GM18868 (cell line): ENCODE measurements around the gene FRMD4B.
A peak's percentile ranks its signal among the peaks of the same experiment; 100 is the strongest.
"Not testable (repeated sequence)": the region's sequence is repeated elsewhere in the genome, so short reads cannot be mapped to it uniquely, and the experiment has no call there.

Experiments
- ATAC-seq: cut with Tn5 transposase; IDR thresholded peaks from one replicate; pipeline ENCODE4 v1.9.1; 2021; ENCODE audit warnings: mild to moderate bottlenecking, moderate library complexity; ENCODE audit not compliant: unreplicated experiment

Gene FRMD4B

DNA sequence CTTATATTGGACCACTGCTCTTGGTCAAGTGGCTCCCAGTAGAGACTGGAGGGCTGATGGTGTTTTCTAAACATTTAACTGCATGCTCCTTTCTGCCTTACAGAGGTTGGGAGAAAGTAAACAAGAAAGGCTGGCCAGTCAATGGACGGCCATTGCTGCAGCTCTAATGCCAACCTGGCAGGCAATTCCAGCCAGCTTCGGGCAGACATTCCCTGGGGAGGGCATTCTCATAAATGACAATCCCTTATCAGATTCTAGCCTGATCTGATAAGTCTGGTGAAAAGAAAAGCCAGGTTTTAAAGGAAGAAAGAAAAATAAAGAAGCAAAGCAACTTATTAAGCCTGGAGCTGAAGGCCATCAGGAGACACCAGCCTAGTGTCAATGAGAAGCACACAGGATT, 60.7 kb downstream of the FRMD4B start:
- ATAC-seq = no peak

DNA sequence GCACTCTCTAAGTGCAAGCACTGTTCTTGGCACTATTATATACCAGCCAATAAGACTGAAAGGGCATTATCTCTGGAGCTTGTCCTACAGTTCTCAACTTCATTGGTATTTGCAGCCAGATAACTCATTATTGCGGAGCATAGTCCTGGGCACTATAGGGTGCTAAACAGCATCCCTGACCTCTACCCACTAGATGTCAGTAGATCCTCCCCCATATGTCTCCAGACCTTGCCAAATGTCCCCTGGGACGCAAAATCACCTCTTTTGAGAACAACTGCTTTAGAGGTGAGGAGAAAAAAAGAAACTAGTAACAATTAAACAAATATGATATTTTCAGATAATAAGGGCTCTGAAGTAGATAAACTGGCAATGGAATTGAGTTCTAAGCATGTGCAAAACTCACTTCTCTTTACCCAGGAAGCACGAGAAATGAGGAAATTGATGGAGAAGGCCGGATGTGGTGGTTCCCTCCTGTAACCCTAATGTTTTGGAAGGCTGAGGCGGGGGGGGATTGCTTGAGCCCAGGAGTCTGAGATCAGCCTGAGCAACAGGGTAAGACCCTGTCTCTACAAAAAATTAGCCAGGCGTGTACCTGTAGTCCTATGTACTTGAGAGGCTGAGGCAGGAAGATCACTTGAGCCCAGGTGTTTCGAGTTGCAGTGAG, 61.4 kb downstream of the FRMD4B start:
- ATAC-seq = peak; percentile 62

DNA sequence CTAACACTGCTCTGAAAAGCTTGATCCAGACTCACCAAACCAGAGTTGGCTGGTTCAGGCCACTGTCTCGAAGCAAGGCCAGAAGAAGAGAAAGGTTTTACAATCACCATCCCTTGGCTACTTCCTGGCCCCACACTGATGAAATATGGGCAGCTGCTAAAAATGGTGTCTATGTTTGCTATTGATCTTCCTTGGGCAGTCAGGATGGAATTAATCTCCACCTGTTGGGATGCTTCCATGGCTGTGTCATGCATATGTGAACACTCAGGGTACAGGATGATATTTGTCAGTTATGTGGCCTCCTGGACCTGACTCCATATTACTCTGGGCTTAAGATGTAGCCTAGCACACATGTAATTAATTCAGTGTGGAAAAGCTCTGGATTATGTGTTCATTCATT, 61.9 kb downstream of the FRMD4B start:
- no peak for ATAC-seq

DNA sequence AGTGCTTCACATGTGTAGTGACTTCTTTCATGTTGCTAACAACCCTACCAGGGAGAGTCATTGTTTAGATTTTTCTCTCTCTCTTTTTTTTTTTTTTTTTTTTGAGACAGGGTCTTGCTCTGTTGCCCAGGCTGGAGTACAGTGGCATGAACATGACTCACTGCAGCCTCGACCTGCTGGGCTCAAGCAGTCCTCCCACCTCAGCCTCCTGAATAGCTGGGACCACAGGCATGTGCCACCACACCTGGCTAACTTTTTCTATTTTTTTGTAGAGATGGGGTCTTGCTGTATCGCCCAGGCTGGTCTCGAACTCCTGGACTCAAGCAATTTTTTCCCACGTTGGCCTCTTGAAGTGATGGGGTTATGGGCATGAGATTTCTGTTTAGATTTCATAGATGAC, 63.4 kb downstream of the FRMD4B start:
- ATAC-seq = not testable (repeated sequence)

DNA sequence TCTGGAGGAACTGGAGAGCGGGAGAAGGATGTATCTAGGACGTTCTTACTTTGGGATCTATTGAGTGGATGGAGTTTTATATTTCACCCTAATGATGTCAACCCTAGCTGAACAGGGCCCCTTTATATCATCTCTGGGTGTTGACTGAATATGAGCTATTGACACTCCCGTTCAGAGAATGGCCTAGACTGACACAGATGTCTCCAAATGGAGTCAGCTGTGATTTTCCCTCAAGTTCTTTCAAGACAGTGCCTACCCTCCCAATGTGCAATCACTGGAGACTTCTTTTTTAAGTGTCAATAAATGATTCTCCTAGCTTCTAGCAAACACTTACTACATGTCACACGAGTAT, 63.8 kb downstream of the FRMD4B start:
- ATAC-seq = no peak

DNA sequence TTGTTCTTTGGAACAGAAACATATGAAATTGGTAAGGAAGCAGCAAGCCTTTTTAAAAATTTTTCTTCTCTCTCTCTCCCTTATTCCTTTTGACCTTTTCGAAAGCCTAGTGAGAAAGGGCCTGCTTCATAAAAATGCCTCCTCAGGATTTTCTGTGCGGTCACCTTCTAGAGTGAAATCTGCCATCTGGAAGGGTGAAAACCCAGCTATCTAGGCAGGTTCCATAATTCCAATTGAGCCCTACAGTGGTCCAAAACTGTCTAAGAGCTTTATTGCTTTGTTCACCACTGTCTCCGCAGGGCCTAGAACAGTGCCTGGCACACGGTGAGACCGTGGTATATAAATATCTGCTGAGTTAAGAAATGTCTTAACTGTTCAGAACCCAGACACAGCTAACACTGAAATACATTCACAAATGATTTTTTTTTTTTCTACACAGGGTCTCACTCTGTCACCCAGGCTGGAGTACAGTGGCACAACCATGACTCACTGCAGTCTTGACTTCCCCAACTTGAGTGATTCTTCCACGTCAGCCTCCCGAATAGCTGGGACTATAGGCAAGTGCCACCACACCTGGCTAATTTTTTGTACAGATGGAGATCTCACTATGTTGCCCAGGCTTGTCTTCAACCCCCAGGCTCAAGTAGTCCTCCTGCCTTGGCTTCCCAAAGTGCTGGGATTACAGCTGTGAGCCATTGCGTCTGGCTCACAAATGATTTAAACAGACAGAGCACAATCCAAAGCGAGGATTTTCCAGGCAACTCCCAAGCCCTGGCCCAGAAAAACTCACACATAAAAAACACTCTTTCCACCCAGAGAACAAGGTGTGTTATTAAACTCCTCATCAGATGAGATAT, 64.4 kb downstream of the FRMD4B start:
- ATAC-seq = no peak

DNA sequence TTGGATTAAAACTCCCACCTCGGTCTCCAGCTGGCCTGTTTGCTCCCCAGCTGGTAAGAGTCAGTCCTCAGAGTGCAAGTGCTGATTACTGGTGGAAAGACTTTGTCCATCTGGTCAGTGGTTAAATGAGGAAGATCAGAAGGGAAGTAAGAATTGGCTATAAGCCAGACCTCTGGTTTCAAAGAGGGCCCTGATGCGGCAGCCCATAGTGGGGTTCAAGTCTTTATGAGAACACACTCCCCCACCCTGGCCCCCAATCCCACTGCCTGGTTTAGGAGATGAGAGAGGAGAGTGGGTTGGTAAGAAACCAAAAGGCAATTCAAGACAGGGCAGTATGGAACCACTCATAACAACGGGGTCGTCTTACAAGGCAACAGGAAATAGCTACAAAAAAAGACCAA, 65.0 kb downstream of the FRMD4B start:
- ATAC-seq = peak; percentile 48

DNA sequence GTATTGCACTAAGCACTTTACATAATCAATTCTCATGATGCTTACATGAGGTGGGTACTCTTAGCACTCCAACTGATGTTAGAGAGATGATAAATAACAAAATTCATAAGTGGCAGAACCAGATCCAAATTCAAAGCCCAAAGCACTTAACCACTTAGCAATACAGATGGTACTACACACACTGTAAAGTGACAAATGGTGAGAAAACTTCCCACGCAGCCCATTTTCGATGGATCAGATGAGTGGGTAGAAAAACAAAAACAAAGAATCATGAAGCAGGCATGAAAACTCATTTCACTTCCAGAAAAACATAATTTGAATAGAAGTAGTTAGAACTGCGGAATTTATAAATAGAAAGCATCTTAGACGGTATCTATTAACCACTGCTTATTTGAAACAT, 66.2 kb downstream of the FRMD4B start:
- ATAC-seq = peak; percentile 33

DNA sequence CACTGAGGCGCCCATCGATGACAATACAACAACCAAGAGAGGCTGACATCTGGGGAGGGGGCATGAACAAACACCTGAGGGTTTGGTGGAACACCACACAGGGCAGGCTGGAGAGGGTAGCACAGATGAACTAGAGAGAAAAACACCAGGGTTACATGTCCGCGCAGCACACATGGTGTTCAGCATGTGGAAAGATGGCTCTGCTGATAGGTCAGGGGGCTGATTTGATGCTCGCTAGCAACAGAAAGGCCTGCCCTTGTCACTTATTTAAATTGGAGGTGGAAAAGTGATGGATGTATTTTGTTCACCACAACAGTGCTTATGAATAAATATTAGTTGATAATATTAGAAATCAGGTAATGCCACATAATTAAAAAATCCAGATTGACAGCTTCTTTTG, 67.5 kb downstream of the FRMD4B start:
- no peak for ATAC-seq

DNA sequence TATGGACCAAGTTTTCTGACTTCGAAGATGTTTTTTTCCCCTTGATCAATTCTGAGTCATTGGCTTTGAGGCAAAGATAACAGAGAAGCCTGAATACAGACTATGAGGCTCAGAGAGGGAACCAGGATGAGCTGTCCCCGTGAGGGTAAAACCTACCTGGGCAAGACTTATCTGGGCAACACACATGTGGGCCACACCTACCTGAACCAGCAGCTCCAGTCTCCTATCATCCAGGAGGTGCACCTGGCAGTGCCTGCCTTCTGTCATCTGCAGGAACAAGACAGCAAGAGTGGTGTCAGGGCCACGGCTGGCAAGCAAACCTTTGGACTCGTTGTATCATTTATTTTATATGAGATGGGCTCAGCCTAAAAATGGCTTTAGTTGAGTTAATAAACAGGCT, 72.6 kb downstream of the FRMD4B start:
- no peak for ATAC-seq

DNA sequence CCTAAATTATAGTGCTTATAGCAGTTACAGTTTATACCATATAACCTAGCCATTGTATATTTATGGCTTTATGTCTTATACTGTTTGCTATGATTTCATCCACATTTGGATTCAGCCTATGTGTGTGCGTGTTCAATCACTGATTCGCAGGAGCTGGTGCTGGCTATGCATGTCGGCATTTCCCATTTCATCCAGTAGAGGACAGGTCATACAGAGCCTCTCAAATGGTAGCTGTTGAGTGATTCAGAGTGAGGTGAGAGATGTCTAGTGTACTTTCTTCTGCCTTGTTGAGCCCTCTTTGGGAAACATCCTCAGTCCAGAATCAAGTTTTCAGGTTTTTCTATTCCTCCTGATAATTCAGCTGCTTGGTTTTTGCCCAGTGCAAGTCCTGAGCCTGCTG, 76.1 kb downstream of the FRMD4B start:
- ATAC-seq = no peak

DNA sequence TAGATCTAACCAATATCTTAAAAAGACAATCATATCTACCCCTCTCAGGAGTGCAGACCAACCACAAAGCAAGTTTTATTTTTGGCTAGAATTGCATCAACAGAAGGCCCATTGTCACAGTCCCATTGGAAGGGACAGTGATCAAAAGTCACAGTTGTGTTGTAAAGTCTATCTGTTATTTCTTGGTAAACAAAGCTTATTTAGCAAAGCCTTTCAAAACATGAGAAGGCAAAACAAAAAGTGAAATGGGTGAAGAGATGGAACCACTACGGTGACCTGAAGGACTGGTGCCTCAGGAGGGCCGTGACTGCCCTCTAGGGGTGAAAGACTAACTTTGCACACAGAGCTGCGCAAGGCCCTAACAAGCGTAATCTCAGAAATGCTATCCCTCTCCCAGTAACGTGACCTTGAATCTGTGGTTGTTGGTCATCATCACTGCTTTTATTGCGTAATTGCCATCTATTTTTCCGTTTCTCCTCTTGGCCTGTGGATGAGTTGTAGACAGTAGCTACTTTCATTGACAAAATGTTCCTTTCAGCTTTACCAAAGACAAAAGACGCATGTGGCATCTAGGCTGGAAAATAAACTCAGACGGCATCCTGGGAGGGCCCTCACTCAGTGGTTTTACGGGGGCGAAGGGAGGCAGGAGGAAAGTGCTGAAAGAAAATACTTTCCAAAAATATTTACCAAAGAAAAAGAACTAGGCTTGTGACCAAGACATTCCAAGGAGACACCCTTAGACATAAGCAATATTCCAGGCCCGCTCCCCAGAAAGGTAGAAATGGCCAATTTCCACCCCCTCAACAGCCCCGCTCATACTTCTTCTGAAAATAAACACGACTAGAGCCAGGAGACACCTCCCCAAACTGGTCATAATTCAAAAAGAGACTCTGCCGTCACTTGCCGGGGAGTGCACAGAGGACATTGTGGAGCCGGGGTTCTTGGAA, 79.4 kb downstream of the FRMD4B start:
- peak; percentile 95 for ATAC-seq

DNA sequence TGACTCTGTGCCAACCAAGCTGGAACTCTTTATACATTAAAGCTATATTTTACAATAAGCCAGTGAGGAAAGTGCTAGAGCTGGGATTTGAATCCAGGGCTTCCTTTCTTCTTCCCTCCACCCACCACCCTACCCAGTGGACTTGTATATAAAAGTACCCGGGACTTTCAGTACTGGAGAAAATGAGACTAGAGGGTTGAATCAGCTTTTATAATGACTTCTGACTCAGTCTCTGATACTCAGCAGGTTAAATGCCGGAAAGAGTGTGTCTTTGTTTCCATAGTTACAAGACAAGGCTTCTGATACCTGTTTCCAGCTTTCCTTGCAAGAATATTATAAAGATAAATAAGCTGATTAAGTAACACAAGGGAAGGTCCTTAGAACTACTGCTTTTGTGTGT, 80.9 kb downstream of the FRMD4B start:
- ATAC-seq = peak; percentile 45

DNA sequence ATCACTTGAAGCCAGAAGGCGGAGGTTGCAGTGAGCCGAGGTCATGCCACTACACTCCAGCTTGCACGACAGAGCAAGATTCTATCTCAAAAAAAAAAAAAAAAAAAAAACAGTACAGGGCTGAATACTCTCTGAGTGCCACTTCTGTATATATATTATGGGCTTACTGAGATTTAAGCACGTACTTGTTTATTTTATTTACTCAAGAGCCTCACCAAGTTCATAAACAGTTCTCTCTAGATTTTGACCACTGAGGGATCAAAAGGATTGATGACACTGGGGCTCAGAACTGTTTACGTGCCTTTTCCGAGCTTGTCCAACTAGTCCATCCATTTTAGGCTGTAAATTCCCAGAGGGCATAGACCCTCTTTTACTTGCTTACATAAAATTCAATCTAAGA, 81.5 kb downstream of the FRMD4B start:
- no peak for ATAC-seq

DNA sequence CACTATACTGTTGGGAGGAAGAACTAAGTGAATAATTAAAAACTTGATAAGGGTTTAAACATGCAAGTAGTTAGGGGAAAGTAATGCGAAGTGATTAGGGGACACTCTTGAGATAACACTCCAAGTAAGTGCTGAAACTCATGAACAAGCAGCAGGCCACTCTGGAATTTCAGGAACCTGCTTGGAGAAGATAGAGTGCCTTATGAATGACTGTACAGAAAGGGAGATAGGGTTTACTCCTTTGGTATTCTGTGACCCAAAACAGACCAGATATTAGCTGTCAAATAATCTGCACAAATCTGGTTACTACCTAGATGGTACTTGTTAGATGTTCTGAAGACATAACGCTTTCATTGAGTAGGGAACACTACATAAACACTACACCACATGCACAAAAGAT, 85.6 kb downstream of the FRMD4B start:
- no peak for ATAC-seq

DNA sequence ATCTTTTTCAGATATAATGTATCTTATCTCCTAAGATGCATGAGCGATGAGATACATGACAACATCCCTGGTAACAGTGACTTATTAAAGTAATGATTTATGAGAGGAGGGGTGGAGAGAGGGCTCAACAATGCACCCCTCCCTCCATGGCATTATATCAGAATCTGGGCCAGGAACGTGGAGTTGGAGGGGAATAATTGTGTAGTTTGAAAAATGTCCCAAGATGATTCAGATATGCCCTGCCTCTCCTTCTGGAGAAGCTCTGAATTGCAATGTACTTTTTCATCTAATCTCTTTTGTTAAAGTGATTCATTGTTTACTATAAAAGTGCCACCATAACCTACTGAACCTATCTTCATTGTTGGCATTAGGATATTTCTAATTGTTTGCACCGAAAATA, 86.5 kb downstream of the FRMD4B start:
- no peak for ATAC-seq

DNA sequence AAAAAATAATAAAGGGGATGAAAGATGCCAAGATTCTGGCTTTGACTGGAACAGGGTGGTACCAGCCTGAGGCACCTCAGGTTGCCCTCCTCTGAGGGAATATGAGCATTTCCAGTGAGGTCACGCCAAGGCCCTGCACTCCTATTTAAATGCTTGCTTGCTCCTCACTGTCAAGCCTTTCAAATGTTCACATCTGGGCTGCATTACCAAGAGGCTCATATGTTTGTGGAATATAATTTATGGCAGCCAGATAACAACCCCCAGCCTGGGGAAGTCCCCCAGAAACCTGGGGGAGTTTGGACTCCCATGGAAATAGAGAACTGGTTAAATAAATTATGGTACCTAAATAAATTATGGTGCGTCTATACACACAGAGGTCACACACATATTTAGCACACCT, 88.4 kb downstream of the FRMD4B start:
- ATAC-seq = no peak

DNA sequence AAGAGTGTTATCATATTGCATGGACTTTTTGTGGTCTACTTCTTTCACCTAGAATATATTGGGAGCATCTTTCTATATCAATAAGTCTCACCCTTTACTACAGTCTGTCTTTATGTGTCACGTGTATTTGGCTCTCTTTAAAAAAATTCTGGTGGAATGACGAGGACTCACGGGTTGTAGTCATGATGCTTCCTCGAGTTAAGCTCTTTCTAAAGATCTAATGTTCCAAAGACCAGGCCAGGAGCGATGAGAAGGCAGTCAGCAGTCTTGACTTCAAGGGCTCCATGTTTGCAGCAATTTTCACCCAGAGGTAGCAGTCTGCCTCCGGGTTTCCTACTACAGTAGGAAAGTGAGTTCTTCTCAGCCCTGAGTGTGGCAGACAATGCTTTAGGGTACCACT, 88.9 kb downstream of the FRMD4B start:
- no peak for ATAC-seq

DNA sequence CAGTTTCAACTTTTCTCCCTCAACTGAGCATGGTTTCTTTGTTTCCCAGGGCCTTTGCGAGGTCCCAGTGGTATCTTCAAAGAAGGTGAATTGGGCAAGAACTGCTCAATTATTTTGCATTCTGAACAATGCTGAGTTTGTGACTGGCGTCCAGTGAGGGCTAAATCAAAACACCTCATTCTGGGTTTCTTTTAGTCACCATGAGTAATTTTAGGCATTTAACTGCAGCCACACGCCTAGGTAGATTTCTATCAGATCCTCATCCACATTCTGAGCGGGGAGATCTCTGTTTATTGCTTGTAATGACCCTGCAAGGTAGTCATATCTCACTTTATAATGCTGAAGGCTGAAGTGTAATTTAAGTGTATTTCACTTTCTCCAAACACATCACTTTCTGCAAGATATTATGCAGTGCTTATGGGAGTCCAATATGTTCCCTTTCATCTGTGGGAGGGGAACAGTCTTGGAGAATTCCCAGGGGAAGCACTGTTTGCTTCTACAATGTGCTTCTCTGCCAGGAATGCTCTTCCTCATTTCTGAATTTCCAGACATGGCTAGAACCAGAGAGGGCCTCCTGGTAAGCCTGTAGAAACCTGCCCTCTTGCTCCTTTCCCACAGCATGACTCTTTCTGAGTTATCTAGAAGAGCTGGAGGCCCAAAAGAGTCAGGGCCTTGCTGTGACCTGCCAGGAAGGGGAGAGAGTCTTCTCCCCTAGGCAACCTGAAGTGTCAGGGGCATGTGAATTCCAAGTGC, 91.7 kb downstream of the FRMD4B start:
- peak; percentile 86 for ATAC-seq

DNA sequence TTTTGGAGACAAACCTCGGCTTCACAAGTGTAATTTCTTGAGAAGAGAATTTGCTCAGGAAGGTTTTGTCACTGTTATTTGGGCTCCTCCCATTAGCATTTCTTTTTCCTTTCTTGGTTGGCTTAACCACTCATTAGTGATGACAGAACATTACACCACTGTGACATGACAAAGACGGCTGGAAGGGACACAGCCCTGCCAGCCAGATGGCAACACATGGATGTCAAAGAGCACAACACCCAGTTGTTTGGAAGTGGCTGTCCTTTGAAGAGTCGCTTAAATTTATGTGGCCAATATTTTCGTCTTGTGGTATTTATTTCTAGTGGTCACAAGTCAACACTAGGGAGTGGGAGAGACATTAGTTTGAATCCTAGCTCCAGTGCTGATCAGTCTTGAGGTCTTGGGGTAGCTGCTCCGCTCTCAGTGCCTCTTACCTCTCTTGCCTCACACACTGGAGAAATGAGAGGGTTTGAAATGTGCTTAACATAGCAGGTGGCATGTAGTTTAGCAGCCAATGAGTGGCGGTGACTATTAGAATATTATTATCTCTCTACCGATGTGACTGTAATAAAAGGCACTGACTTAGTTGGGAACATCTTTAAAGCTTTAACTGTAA, 92.8 kb downstream of the FRMD4B start:
- ATAC-seq = no peak
